ENCODE results near the gene MAP3K7.

- TF ChIP-seq, protein P1, sequence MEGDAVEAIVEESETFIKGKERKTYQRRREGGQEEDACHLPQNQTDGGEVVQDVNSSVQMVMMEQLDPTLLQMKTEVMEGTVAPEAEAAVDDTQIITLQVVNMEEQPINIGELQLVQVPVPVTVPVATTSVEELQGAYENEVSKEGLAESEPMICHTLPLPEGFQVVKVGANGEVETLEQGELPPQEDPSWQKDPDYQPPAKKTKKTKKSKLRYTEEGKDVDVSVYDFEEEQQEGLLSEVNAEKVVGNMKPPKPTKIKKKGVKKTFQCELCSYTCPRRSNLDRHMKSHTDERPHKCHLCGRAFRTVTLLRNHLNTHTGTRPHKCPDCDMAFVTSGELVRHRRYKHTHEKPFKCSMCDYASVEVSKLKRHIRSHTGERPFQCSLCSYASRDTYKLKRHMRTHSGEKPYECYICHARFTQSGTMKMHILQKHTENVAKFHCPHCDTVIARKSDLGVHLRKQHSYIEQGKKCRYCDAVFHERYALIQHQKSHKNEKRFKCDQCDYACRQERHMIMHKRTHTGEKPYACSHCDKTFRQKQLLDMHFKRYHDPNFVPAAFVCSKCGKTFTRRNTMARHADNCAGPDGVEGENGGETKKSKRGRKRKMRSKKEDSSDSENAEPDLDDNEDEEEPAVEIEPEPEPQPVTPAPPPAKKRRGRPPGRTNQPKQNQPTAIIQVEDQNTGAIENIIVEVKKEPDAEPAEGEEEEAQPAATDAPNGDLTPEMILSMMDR (IDR thresholded peaks at IDR 0.05) = no peak
- TF ChIP-seq EZH2phosphoT487 (IDR thresholded peaks at IDR 0.05) (no peak), EZH2 (IDR thresholded peaks at IDR 0.05) (no peak)
Observed at GRCh38 chr6:90468859-90469258, 118.0 kb downstream of the MAP3K7 start.

All from neural progenitor cell (in vitro differentiated cells).